Liver (tissue), 3 donors: Measurements from ENCODE around the gene SLC9A8.

Experiments used
- EGR1 ChIP-seq, 2 donors: IDR thresholded peaks; 2 replicates each; pipeline ENCODE4 v1.6.1; 2016 to 2018; ENCODE audit warnings: antibody characterized with exemption in 2 of 2, low read depth in 2 of 2
- RAD21 ChIP-seq, 2 donors: IDR thresholded peaks; 2 replicates each; pipeline ENCODE4 v1.6.1; 2016; ENCODE audit warnings: antibody characterized with exemption in 2 of 2, mild to moderate bottlenecking in 2 of 2
- RXRA ChIP-seq, 2 donors: IDR thresholded peaks; 2 replicates each; pipeline ENCODE4 v1.6.1; 2017 to 2018; ENCODE audit warnings: antibody characterized with exemption in 2 of 2, mild to moderate bottlenecking in 1 of 2
- TF ChIP-seq, protein P1 (sequence below): fragments of 150-350 bp; IDR thresholded peaks from 2 replicates; pipeline ENCODE4 v1.5.1; 2017; ENCODE audit warnings: improper control_type of control experiment, low read depth, low read length; ENCODE audit not compliant: missing input control
- TF ChIP-seq, protein P2 (sequence below): IDR thresholded peaks from 2 replicates; pipeline ENCODE4 v1.6.1; 2016; ENCODE audit warnings: antibody characterized with exemption, mild to moderate bottlenecking
- TF ChIP-seq, protein P3 (sequence below): IDR thresholded peaks from 2 replicates; pipeline ENCODE4 v1.6.1; 2016; ENCODE audit warnings: antibody characterized with exemption
- donor health status: healthy.
- donor health status: healthy.

DNA sequence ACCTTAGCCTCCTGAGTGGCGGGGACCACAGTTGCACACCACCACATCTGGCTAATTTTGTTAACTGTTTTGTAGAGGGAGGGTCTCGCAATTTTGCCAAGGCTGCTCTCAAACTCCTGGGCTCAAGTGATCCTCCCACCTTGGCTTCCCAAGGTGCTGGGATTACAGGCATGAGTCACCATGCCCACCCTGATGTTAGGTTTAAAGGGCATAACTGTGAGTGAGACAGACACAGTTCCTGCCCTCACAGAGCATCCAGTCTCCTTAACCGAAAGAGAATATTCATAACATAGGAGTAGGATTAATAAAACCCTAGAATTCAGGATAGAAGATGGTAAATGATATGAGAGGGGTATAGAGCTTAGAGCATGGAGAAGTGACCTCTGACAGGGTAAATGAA is 105.8 kb downstream of the SLC9A8 start:
- TF ChIP-seq, protein P1, sequence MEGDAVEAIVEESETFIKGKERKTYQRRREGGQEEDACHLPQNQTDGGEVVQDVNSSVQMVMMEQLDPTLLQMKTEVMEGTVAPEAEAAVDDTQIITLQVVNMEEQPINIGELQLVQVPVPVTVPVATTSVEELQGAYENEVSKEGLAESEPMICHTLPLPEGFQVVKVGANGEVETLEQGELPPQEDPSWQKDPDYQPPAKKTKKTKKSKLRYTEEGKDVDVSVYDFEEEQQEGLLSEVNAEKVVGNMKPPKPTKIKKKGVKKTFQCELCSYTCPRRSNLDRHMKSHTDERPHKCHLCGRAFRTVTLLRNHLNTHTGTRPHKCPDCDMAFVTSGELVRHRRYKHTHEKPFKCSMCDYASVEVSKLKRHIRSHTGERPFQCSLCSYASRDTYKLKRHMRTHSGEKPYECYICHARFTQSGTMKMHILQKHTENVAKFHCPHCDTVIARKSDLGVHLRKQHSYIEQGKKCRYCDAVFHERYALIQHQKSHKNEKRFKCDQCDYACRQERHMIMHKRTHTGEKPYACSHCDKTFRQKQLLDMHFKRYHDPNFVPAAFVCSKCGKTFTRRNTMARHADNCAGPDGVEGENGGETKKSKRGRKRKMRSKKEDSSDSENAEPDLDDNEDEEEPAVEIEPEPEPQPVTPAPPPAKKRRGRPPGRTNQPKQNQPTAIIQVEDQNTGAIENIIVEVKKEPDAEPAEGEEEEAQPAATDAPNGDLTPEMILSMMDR: no peak
- TF ChIP-seq, protein P2, sequence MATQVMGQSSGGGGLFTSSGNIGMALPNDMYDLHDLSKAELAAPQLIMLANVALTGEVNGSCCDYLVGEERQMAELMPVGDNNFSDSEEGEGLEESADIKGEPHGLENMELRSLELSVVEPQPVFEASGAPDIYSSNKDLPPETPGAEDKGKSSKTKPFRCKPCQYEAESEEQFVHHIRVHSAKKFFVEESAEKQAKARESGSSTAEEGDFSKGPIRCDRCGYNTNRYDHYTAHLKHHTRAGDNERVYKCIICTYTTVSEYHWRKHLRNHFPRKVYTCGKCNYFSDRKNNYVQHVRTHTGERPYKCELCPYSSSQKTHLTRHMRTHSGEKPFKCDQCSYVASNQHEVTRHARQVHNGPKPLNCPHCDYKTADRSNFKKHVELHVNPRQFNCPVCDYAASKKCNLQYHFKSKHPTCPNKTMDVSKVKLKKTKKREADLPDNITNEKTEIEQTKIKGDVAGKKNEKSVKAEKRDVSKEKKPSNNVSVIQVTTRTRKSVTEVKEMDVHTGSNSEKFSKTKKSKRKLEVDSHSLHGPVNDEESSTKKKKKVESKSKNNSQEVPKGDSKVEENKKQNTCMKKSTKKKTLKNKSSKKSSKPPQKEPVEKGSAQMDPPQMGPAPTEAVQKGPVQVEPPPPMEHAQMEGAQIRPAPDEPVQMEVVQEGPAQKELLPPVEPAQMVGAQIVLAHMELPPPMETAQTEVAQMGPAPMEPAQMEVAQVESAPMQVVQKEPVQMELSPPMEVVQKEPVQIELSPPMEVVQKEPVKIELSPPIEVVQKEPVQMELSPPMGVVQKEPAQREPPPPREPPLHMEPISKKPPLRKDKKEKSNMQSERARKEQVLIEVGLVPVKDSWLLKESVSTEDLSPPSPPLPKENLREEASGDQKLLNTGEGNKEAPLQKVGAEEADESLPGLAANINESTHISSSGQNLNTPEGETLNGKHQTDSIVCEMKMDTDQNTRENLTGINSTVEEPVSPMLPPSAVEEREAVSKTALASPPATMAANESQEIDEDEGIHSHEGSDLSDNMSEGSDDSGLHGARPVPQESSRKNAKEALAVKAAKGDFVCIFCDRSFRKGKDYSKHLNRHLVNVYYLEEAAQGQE: no peak
- TF ChIP-seq EGR1 (IDR thresholded peaks at IDR 0.05; ENCODE audit: low read depth in 2 of 2) (no peak), RXRA (IDR thresholded peaks at IDR 0.05) (no peak), RAD21 (IDR thresholded peaks at IDR 0.05) (no peak)
- TF ChIP-seq, protein P3, sequence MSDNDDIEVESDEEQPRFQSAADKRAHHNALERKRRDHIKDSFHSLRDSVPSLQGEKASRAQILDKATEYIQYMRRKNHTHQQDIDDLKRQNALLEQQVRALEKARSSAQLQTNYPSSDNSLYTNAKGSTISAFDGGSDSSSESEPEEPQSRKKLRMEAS: no peak
